ENCODE results near the gene AEBP1.

GRCh38 chr7:44119829-44120380 is 15.8 kb downstream of the AEBP1 start:
- TF ChIP-seq POLR2AphosphoS5 (IDR thresholded peaks at IDR 0.05; ENCODE audit: low read depth, low read length) (no peak), REST (IDR thresholded peaks at IDR 0.05; ENCODE audit: insufficient read depth in 1 of 2, low read depth in 2 of 2, low read length in 2 of 2) (no peak), SIN3A (IDR thresholded peaks at IDR 0.05; ENCODE audit: borderline replicate concordance, insufficient read depth, low read length) (no peak)
